HUES6 (cell line): ENCODE results near the gene EXOC3L4.

Source experiments
- H3K27ac ChIP-seq: 2 replicates; pipeline ENCODE4 v1.7.0; 2013; ENCODE audit warnings: low read depth, mild to moderate bottlenecking, low read length, inconsistent platforms
- H3K27me3 ChIP-seq: 2 replicates; pipeline ENCODE4 v1.6.1; 2013; ENCODE audit warnings: low read length; ENCODE audit not compliant: control insufficient read depth, insufficient read depth
- H3K36me3 ChIP-seq: 2 replicates; pipeline ENCODE4 v1.6.1; 2013; ENCODE audit warnings: low read length; ENCODE audit not compliant: control insufficient read depth, insufficient read depth
- H3K4me1 ChIP-seq: 2 replicates; pipeline ENCODE4 v1.6.1; 2013; ENCODE audit warnings: low read length; ENCODE audit not compliant: control insufficient read depth, insufficient read depth
- H3K4me3 ChIP-seq: 2 replicates; pipeline ENCODE4 v1.5.1; 2013; ENCODE audit warnings: low read depth, low read length
- H3K9ac ChIP-seq: one replicate; pipeline ENCODE4 v1.6.1; 2013; ENCODE audit warnings: mild to moderate bottlenecking, low read length
- H3K9me3 ChIP-seq: 2 replicates; pipeline ENCODE4 v1.6.1; 2013; ENCODE audit warnings: low read depth, low read length; ENCODE audit not compliant: control insufficient read depth, insufficient read depth

EXOC3L4 gene

GRCh38 chr14:103059556-103059955, 35.0 kb upstream of the EXOC3L4 start:
- no peak overlapping the region for H3K27ac ChIP-seq
- H3K4me3 ChIP-seq, result no peak overlapping the region
- H3K9ac ChIP-seq, result no peak overlapping the region
- H3K36me3 ChIP-seq, result no peaks in the 10 kb centered on the region
- H3K9me3 ChIP-seq, result no peaks in the 10 kb centered on the region
- H3K4me1 ChIP-seq, result peaks cover 12% of the 10 kb centered on the region
- no peaks in the 10 kb centered on the region for H3K27me3 ChIP-seq

GRCh38 chr14:103061482-103061976, 33.0 kb upstream of the EXOC3L4 start:
- Histone ChIP-seq H3K4me1 (0 out of 2 replicates have a peak, but pooled peaks cover 3% of the 10 kb centered on the region), H3K9ac (no peak overlapping the region), H3K9me3 (no peaks in the 10 kb centered on the region)

GRCh38 chr14:103064436-103064835, 30.1 kb upstream of the EXOC3L4 start:
- Histone ChIP-seq H3K9ac (no peak overlapping the region), H3K9me3 (no peaks in the 10 kb centered on the region), H3K4me1 (no peaks in the 10 kb centered on the region), H3K36me3 (no peaks in the 10 kb centered on the region), H3K27ac (no peak overlapping the region), H3K27me3 (no peaks in the 10 kb centered on the region), H3K4me3 (no peak overlapping the region)

More at GRCh38 chr14:103061482-103061976, 33.0 kb upstream of the EXOC3L4 start:
- Histone ChIP-seq H3K27me3 (no peaks in the 10 kb centered on the region), H3K4me3 (no peak overlapping the region), H3K36me3 (no peaks in the 10 kb centered on the region), H3K27ac (no peak overlapping the region)

- H3K4me1 ChIP-seq, result no peaks in the 10 kb centered on the region
- H3K27me3 ChIP-seq, result no peaks in the 10 kb centered on the region
- no peaks in the 10 kb centered on the region for H3K9me3 ChIP-seq
- H3K4me3 ChIP-seq, result no peak overlapping the region
- H3K27ac ChIP-seq, result no peak overlapping the region
- H3K36me3 ChIP-seq, result no peaks in the 10 kb centered on the region
- H3K9ac ChIP-seq, result no peak overlapping the region
These were observed 29.5 kb upstream of the EXOC3L4 start for GRCh38 chr14:103064978-103065377.

- Histone ChIP-seq H3K9me3 (no peaks in the 10 kb centered on the region), H3K4me1 (no peaks in the 10 kb centered on the region)
These were observed 28.7 kb upstream of the EXOC3L4 start for GRCh38 chr14:103065861-103066260.

GRCh38 chr14:103066399-103066798, 28.1 kb upstream of the EXOC3L4 start:
- Histone ChIP-seq H3K4me3 (no peak overlapping the region), H3K9me3 (no peaks in the 10 kb centered on the region), H3K4me1 (no peaks in the 10 kb centered on the region; the same call in 1 of the 2 replicates), H3K9ac (no peak overlapping the region), H3K27me3 (no peaks in the 10 kb centered on the region), H3K27ac (no peak overlapping the region), H3K36me3 (no peaks in the 10 kb centered on the region)

More at GRCh38 chr14:103065861-103066260, 28.7 kb upstream of the EXOC3L4 start:
- H3K9ac ChIP-seq, result no peak overlapping the region
- no peak overlapping the region for H3K4me3 ChIP-seq
- no peaks in the 10 kb centered on the region for H3K27me3 ChIP-seq
- H3K27ac ChIP-seq, result no peak overlapping the region
- H3K36me3 ChIP-seq, result no peaks in the 10 kb centered on the region

- no peaks in the 10 kb centered on the region for H3K36me3 ChIP-seq
- H3K4me1 ChIP-seq, result no peaks in the 10 kb centered on the region; the same call in 1 of the 2 replicates
- H3K9me3 ChIP-seq, result no peaks in the 10 kb centered on the region
- no peak overlapping the region for H3K4me3 ChIP-seq
- no peak overlapping the region for H3K9ac ChIP-seq
- H3K27me3 ChIP-seq, result no peaks in the 10 kb centered on the region
- no peak overlapping the region for H3K27ac ChIP-seq
These were observed 27.1 kb upstream of the EXOC3L4 start for GRCh38 chr14:103067231-103067954.

- Histone ChIP-seq H3K27ac (no peak overlapping the region), H3K9ac (no peak overlapping the region), H3K27me3 (no peaks in the 10 kb centered on the region), H3K36me3 (no peaks in the 10 kb centered on the region), H3K9me3 (no peaks in the 10 kb centered on the region), H3K4me1 (no peaks in the 10 kb centered on the region; the same call in 1 of the 2 replicates), H3K4me3 (no peak overlapping the region)
These were observed 26.0 kb upstream of the EXOC3L4 start for GRCh38 chr14:103068351-103069073.

GRCh38 chr14:103070263-103070885, 24.2 kb upstream of the EXOC3L4 start:
- Histone ChIP-seq H3K36me3 (no peaks in the 10 kb centered on the region), H3K9me3 (no peaks in the 10 kb centered on the region), H3K4me3 (no peak overlapping the region), H3K27ac (no peak overlapping the region), H3K4me1 (peaks cover 8% of the 10 kb centered on the region; the same call in 1 of the 2 replicates), H3K27me3 (peaks cover 7% of the 10 kb centered on the region; the same call in 1 of the 2 replicates), H3K9ac (no peak overlapping the region)

GRCh38 chr14:103070971-103071542, 23.5 kb upstream of the EXOC3L4 start:
- Histone ChIP-seq H3K9me3 (no peaks in the 10 kb centered on the region), H3K36me3 (no peaks in the 10 kb centered on the region), H3K27ac (no peak overlapping the region), H3K27me3 (peaks cover 7% of the 10 kb centered on the region; the same call in 1 of the 2 replicates), H3K4me1 (peaks cover 8% of the 10 kb centered on the region; the same call in 1 of the 2 replicates), H3K4me3 (no peak overlapping the region), H3K9ac (no peak overlapping the region)
